Loucy (cell line): ENCODE results near the gene CTU1.

Experiments used
- CTCF ChIP-seq: fragments of 200-600 bp; sonication (generic); conservative IDR thresholded peaks from 2 replicates; pipeline ENCODE4 v1.5.1; 2014; ENCODE audit warnings: mild to moderate bottlenecking, antibody characterized with exemption, low read length
- EZH2phosphoT487 ChIP-seq: fragments of 200-600 bp; IDR thresholded peaks from 2 replicates; pipeline ENCODE4 v1.6.1; 2018; ENCODE audit warnings: antibody characterized with exemption, mild to moderate bottlenecking, moderate library complexity, borderline replicate concordance

- no peak for TF ChIP-seq CTCF
- no peak for TF ChIP-seq EZH2phosphoT487
These were observed 15.1 kb downstream of the CTU1 start for GRCh38 chr19:51093101-51093500.
